PFSK-1 (cell line): ENCODE results near the gene PP2D1.

Experiments used
- REST ChIP-seq, 2 experiments: IDR thresholded peaks; 2 replicates each; pipeline versions ENCODE4 v1.6.1 to v1.8.0; 2011 to 2012; ENCODE audit warnings: low read depth in 2 of 2, low read length in 2 of 2, control low read depth in 1 of 2, inconsistent platforms in 1 of 2, mild to moderate bottlenecking in 1 of 2, moderate library complexity in 1 of 2; ENCODE audit not compliant: insufficient read depth in 1 of 2
- SIN3A ChIP-seq: IDR thresholded peaks from 2 replicates; pipeline ENCODE4 v1.6.1; 2012; ENCODE audit warnings: mild to moderate bottlenecking, low read length, moderate library complexity, borderline replicate concordance; ENCODE audit not compliant: insufficient read depth

GRCh38 chr3:20054549-20054987, 42.5 kb upstream of the PP2D1 start:
- TF ChIP-seq REST (IDR thresholded peaks at IDR 0.05; ENCODE audit: insufficient read depth in 1 of 2, low read depth in 2 of 2, low read length in 2 of 2) (no peak), SIN3A (no peak)
